Activated CD8-positive, alpha-beta memory T cell treated with anti-CD3 and anti-CD28 coated beads for 36 hours (primary cell): ENCODE results near the gene FRS3. TPM values are rescaled to one million over a fixed set of nuclear protein-coding genes. Genes with fewer than 3 reads are reported as not detected.

Source experiments
- CTCF ChIA-PET: fragments of 350-600 bp; sonication (Branson Sonifier 250); formaldehyde crosslinking; loops from one replicate; lab custom pipeline; 2021; ENCODE audit warnings: antibody characterized with exemption; lab: Charles Lee
- POLR2A ChIA-PET: fragments of 350-600 bp; sonication (Branson Sonifier 250); formaldehyde crosslinking; loops from one replicate; lab custom pipeline; 2021; ENCODE audit warnings: antibody characterized with exemption; lab: Charles Lee
- total RNA-seq, 2 experiments: library from RNA; stranded (reverse); gene quantifications; one replicate each; pipeline ENCODE4 v1.2.3, GENCODE V29; 2021

FRS3 gene
- total RNA-seq, 2 experiments from 2014 or later, result 3.8 to 4.0 TPM

GRCh38 chr6:41735427-41736185, 44.1 kb downstream of the FRS3 start, which contains the start of gene TFEB:
Gene TFEB, minus strand, starts transcription at chr6:41735608. Its CDS starts 44,395 bp downstream, at chr6:41691213.
- ChIA-PET POLR2A (interaction anchor here (2.5 kb wide), 1 partner anchor 29 kb away, joined by 14 read pairs; no protein-coding TSS in a partner anchor), CTCF (interaction anchor here (0.6 to 1.7 kb wide), 7 partner anchors 10 to 309 kb away, joined by 3 to 5 read pairs (median 3); partner anchors contain the start of gene TOMM6)

- POLR2A ChIA-PET, result interaction anchor here (2.5 kb wide), 1 partner anchor 28 kb away, joined by 14 read pairs; no protein-coding TSS in a partner anchor
- CTCF ChIA-PET, result interaction anchor here (0.8 to 2.6 kb wide), 6 partner anchors 20 to 309 kb away, joined by 3 to 22 read pairs (median 5); no protein-coding TSS in a partner anchor
Measured at GRCh38 chr6:41734666-41735426, 44.9 kb downstream of the FRS3 start.

- POLR2A ChIA-PET, result interaction anchor here (2.5 kb wide), 1 partner anchor 27 kb away, joined by 14 read pairs; no protein-coding TSS in a partner anchor
- CTCF ChIA-PET, result interaction anchor here (0.9 to 2.6 kb wide), 9 partner anchors 10 to 310 kb away, joined by 3 to 22 read pairs (median 4); no protein-coding TSS in a partner anchor
Measured at GRCh38 chr6:41733707-41734665, 45.7 kb downstream of the FRS3 start.

- ChIA-PET CTCF (interaction anchor here (1.0 to 2.6 kb wide), 6 partner anchors 9 to 201 kb away, joined by 3 to 22 read pairs (median 6); no protein-coding TSS in a partner anchor), POLR2A (interaction anchor here (2.5 kb wide), 1 partner anchor 27 kb away, joined by 14 read pairs; no protein-coding TSS in a partner anchor)
Measured at GRCh38 chr6:41733360-41733706, 46.4 kb downstream of the FRS3 start.

- POLR2A ChIA-PET, result interaction anchor here (2.5 kb wide), 1 partner anchor 26 kb away, joined by 14 read pairs; no protein-coding TSS in a partner anchor
Measured at GRCh38 chr6:41732591-41733359, 46.9 kb downstream of the FRS3 start.

GRCh38 chr6:41732149-41732548, 47.6 kb downstream of the FRS3 start:
- POLR2A ChIA-PET, result no interaction called here
- CTCF ChIA-PET, result no interaction called here

More at GRCh38 chr6:41732591-41733359, 46.9 kb downstream of the FRS3 start:
- CTCF ChIA-PET, result interaction anchor here (1.0 to 2.6 kb wide), 6 partner anchors 9 to 200 kb away, joined by 3 to 22 read pairs (median 6); no protein-coding TSS in a partner anchor

- ChIA-PET CTCF (interaction anchor here (0.5 to 1.3 kb wide), 2 partner anchors 26 to 331 kb away, joined by 4 read pairs; no protein-coding TSS in a partner anchor), POLR2A (no interaction called here)
Measured at GRCh38 chr6:41731561-41732086, 48.1 kb downstream of the FRS3 start.

GRCh38 chr6:41730531-41731436, 48.9 kb downstream of the FRS3 start:
- CTCF ChIA-PET, result interaction anchor here (0.5 to 1.3 kb wide), 2 partner anchors 25 to 330 kb away, joined by 4 read pairs; no protein-coding TSS in a partner anchor

GRCh38 chr6:41729624-41730023, 50.1 kb downstream of the FRS3 start:
- CTCF ChIA-PET, result interaction anchor here (1.3 kb wide), 1 partner anchor 24 kb away, joined by 7 read pairs; no protein-coding TSS in a partner anchor
- POLR2A ChIA-PET, result no interaction called here

More at GRCh38 chr6:41730531-41731436, 48.9 kb downstream of the FRS3 start:
- POLR2A ChIA-PET, result no interaction called here

- CTCF ChIA-PET, result interaction anchor here (1.3 kb wide), 1 partner anchor 23 kb away, joined by 7 read pairs; no protein-coding TSS in a partner anchor
Measured at GRCh38 chr6:41728954-41729353, 50.7 kb downstream of the FRS3 start.

GRCh38 chr6:41728073-41728936, 51.4 kb downstream of the FRS3 start:
- ChIA-PET POLR2A (no interaction called here), CTCF (interaction anchor here (1.3 kb wide), 1 partner anchor 22 kb away, joined by 7 read pairs; no protein-coding TSS in a partner anchor)

More at GRCh38 chr6:41728954-41729353, 50.7 kb downstream of the FRS3 start:
- POLR2A ChIA-PET, result no interaction called here

GRCh38 chr6:41727705-41728072, 52.0 kb downstream of the FRS3 start:
- ChIA-PET POLR2A (no interaction called here), CTCF (no interaction called here)

- ChIA-PET POLR2A (no interaction called here), CTCF (no interaction called here)
Measured at GRCh38 chr6:41726876-41727275, 52.8 kb downstream of the FRS3 start.

GRCh38 chr6:41724586-41725501, 54.9 kb downstream of the FRS3 start:
- POLR2A ChIA-PET, result no interaction called here
- CTCF ChIA-PET, result interaction anchor here (1.2 to 1.7 kb wide), 3 partner anchors 9 to 19 kb away, joined by 3 to 4 read pairs (median 4); no protein-coding TSS in a partner anchor
